Naive thymus-derived CD8-positive, alpha-beta T cell (primary cell): ENCODE measurements around the gene CALCOCO1. TPM values are rescaled to one million over a fixed set of nuclear protein-coding genes. Genes with fewer than 3 reads are reported as not detected.

ENCODE experiments used
- ATAC-seq, 2 donors: fragments of 150-1000 bp; cut with Tn5 transposase in 1 of 2; sonication (Bioruptor Pico), chemical (Tn5 transposase) in 1 of 2; 1 replicate in 1 of 2; 2 replicates in 1 of 2; pipeline ENCODE4 v1.10.0; 2021; ENCODE audit warnings: mild to moderate bottlenecking in 2 of 2, moderate library complexity in 2 of 2
- POLR2A ChIA-PET: fragments of 350-600 bp; sonication (Branson Sonifier 250); formaldehyde crosslinking; loops from one replicate; lab custom pipeline; 2021; ENCODE audit warnings: antibody characterized with exemption; lab: Charles Lee
- DNase-seq, 10 donors: peaks; one replicate each; pipeline versions ENCODE4 v3.0.0 to v3.0.0-alpha.2; 2020 to 2022
- H3K27ac Mint-ChIP-seq, 10 donors: one replicate each; pipeline ENCODE4 v1.8.0; 2020 to 2022; ENCODE audit warnings: mild to moderate bottlenecking in 10 of 10, mixed read lengths in 10 of 10, moderate library complexity in 4 of 10, inconsistent platforms in 1 of 10
- H3K27me3 Mint-ChIP-seq, 5 donors: one replicate each; pipeline ENCODE4 v1.8.0; 2021 to 2022; ENCODE audit warnings: mixed read lengths in 5 of 5
- H3K36me3 Mint-ChIP-seq, 3 donors: one replicate each; pipeline ENCODE4 v1.8.0; 2020 to 2022; ENCODE audit warnings: mixed read lengths in 3 of 3, mild to moderate bottlenecking in 2 of 3, inconsistent platforms in 1 of 3
- H3K4me1 Mint-ChIP-seq, 4 donors: one replicate each; pipeline ENCODE4 v1.8.0; 2021 to 2022; ENCODE audit warnings: mixed read lengths in 4 of 4
- H3K4me3 Mint-ChIP-seq, 10 donors: one replicate each; pipeline ENCODE4 v1.8.0; 2020 to 2022; ENCODE audit warnings: mild to moderate bottlenecking in 10 of 10, mixed read lengths in 10 of 10, moderate library complexity in 6 of 10, inconsistent platforms in 1 of 10
- H3K9me3 Mint-ChIP-seq, 9 donors: one replicate each; pipeline ENCODE4 v1.8.0; 2020 to 2022; ENCODE audit warnings: mixed read lengths in 9 of 9, mild to moderate bottlenecking in 3 of 9, inconsistent platforms in 1 of 9, moderate library complexity in 1 of 9
- polyA plus RNA-seq, 3 donors: library from polyadenylated mRNA; unstranded; fragments of 300-500 nt; fragmentation: Illumina TruSeq; gene quantifications; one replicate each; pipeline ENCODE4 v1.2.3, GENCODE V29; 2021
- total RNA-seq, 8 experiments: library from RNA in 2 of 8; stranded (reverse) in 2 of 8; gene quantifications; one replicate each; pipeline ENCODE4 v1.2.3 and lab custom pipeline; 2021 to 2026

CALCOCO1 gene
- total and polyA plus RNA-seq, 5 experiments from 2014 or later: 52.3 to 168 (median 55.5) TPM

DNA sequence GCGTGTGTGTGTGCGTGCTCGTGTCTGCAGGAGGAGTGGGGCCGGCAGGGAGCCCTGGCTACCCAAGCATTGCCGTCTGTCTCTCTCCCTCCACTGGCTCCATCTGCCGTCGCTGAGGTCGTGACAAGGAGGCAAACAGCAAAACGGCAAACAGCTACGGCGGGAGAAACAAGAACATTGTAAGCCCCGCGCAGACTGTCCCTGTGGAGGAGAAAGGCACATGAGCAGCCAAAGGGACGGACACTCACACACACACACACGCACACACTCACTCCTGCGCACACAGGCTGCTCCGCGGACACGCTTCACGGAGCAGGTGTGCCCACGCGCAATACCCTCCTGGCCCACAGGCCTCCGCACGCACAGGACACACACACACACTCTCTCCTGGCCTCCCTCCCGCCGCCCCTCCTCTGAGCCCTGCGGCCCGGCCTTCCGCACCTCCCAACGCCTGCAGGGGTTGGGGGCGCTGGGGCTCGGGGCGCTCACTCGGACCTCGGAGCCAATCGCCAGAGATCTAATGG lies 23.6 kb upstream of the CALCOCO1 start:
- peak overlapping the region in 3 of 10 donors; percentile 29 to 82 (median 40) for H3K27ac Mint-ChIP-seq
- DNase-seq (peak in 2 of 10 donors; percentile 25 to 30), ATAC-seq (peak; percentile 45 to 51)
- no peaks in the 10 kb centered on the region for H3K36me3 Mint-ChIP-seq
- peak overlapping the region in 1 of 10 donors; percentile 68 for H3K4me3 Mint-ChIP-seq
- peaks cover 4 to 19% (median 14%) of the 10 kb centered on the region in 4 donors for H3K4me1 Mint-ChIP-seq
- H3K27me3 Mint-ChIP-seq: peaks cover 0 to 19% (median 13%) of the 10 kb centered on the region in 5 donors
- POLR2A ChIA-PET: interaction anchor here (0.7 to 2.3 kb wide), 4 partner anchors 23 to 76 kb away, joined by 3 to 9 read pairs (median 4); partner anchors contain the start of genes ATP5MC2 and CALCOCO1
- H3K9me3 Mint-ChIP-seq: no peaks in the 10 kb centered on the region

- Mint-ChIP-seq H3K4me3 (no peak overlapping the region), H3K27me3 (peaks cover 0 to 25% (median 19%) of the 10 kb centered on the region in 5 donors), H3K36me3 (no peaks in the 10 kb centered on the region), H3K27ac (no peak overlapping the region), H3K4me1 (peaks cover 0 to 16% (median 12%) of the 10 kb centered on the region in 4 donors), H3K9me3 (no peaks in the 10 kb centered on the region)
- POLR2A ChIA-PET: interaction anchor here (0.7 to 2.3 kb wide), 2 partner anchors 22 to 52 kb away, joined by 3 to 9 read pairs; partner anchors contain the start of gene CALCOCO1
- ATAC-seq: no peak
- no peak for DNase-seq
Measured at GRCh38 chr12:53749986-53750811, 22.9 kb upstream of the CALCOCO1 start.

DNA sequence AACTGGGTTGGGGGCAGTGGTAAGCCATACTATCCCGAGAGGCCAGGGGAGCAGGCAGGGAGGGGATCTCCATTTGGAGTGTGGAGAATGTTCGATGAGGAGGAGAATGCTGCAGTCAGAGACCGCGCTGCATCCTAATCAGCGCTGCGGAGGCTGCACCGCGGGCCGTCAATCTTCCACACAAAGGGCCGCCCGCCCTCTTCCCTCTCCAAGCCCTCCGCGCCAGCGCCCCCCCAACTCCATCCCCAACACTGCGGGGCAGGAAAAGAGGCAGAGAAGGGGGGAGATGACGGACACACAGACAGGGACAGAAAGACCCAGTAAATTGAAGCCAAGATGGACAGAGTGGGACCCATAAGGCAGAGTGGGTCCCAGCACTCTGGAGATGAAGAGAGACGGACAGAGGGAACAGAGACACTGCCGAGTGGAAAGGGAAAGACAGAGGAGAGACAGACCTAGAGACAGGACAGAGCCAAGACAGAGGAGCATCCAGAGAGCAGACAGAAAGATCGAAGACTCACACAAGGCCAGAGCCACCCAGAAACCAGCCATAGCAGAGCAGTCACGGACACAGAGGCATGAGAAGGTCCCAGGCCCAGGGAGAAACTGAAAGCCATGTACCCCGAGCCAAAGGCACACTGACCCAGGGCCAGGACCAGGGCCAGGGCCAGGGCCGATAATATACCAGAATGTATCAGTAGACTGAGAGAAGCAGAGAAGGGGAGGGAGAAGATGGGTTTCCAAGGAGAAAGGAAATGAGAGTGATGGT lies 21.0 kb upstream of the CALCOCO1 start:
- Mint-ChIP-seq H3K9me3 (no peaks in the 10 kb centered on the region), H3K27me3 (peaks cover 0 to 42% (median 33%) of the 10 kb centered on the region in 5 donors), H3K27ac (no peak overlapping the region), H3K4me1 (peaks cover 7 to 19% (median 15%) of the 10 kb centered on the region in 4 donors), H3K36me3 (no peaks in the 10 kb centered on the region), H3K4me3 (peak overlapping the region in 3 of 10 donors; percentile 20 to 74 (median 71))
- POLR2A ChIA-PET: interaction anchor here (1.3 kb wide), 1 partner anchor 14 kb away, joined by 3 read pairs; no protein-coding TSS in a partner anchor
- ATAC-seq: no peak
- DNase-seq: no peak

GRCh38 chr12:53747095-53747494 lies 19.8 kb upstream of the CALCOCO1 start:
- Mint-ChIP-seq H3K4me1 (peaks cover 10 to 25% (median 15%) of the 10 kb centered on the region in 4 donors), H3K27ac (no peak overlapping the region), H3K4me3 (peak overlapping the region; percentile 11 to 79 (median 64)), H3K9me3 (no peaks in the 10 kb centered on the region), H3K36me3 (no peaks in the 10 kb centered on the region), H3K27me3 (peaks cover 0 to 52% (median 41%) of the 10 kb centered on the region in 5 donors)
- DNase-seq (no peak), ATAC-seq (no peak)
- POLR2A ChIA-PET: interaction anchor here (0.5 to 2.0 kb wide), 4 partner anchors 13 to 49 kb away, joined by 3 to 9 read pairs (median 4); partner anchors contain the start of gene CALCOCO1

DNA sequence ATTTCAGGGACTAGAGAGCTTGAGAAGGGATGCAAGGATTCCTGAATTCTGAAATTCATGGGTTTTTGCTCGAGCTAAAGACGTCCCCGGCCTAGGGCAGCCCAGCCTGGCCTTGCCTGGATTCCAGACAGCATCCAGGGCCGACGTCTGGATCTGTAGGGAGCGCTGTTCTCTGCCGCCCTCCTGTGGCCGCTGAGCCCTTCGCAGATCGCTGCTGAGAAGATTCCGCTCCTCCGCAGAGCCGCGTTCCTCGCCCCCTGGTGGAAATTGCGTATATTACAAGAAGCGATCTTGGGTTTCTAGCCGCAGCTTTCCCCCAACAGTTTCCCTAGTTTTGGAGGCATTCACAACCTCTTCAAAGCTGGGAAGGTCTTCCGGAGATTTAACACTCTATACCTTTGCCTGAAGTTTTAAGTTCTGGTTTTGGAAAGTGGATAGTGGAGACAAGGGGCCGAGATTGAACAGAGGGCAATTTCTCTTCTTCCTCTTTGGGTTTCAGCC lies 19.4 kb upstream of the CALCOCO1 start:
- Mint-ChIP-seq H3K36me3 (no peaks in the 10 kb centered on the region), H3K27me3 (peaks cover 0 to 57% (median 41%) of the 10 kb centered on the region in 5 donors), H3K4me1 (peaks cover 9 to 25% (median 14%) of the 10 kb centered on the region in 4 donors), H3K9me3 (no peaks in the 10 kb centered on the region), H3K27ac (no peak overlapping the region), H3K4me3 (peak overlapping the region; percentile 11 to 79 (median 64))
- DNase-seq: peak; percentile 76 to 91 (median 84)
- peak; percentile 73 to 74 for ATAC-seq
- POLR2A ChIA-PET: interaction anchor here (1.3 to 2.0 kb wide), 4 partner anchors 12 to 45 kb away, joined by 3 to 9 read pairs (median 5); partner anchors contain the start of gene CALCOCO1

DNA sequence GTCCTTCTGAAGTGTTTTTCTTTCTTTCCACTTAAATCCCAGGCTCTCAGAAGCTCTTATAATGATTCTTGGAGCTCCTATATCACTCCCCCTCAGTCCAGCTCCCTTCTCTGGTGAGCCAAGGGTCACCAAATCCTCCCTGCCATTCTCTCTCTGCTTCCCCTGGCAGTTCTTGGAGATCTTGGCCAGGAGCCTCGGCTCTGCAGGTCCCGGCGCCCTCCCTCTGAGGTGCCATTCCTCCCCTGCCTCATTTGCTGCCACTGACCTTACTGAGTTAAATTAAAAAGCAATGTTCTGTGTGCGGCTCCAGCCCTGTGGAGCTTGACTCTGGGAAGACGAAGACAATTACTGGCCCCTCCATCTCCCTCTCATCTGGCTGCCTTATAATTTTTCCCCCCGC lies 17.5 kb upstream of the CALCOCO1 start:
- POLR2A ChIA-PET: interaction anchor here (0.6 to 1.6 kb wide), 3 partner anchors 17 to 480 kb away, joined by 3 to 11 read pairs (median 4); no protein-coding TSS in a partner anchor
- no peak for ATAC-seq

DNA sequence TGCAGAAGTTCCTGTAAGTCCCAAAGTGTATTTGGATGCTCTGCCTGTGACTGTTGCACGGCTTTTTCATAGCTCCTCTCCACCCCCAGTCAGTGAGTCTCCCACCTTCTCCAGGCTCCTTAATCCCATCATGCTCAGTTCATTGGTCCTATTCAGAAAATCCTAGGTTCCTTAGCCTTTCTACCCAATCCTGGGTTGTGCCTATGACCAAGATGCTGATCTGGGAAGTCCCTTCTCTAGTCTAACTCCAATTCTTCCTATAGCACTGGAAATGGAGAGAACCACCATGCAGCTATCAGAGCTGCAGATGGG lies 16.8 kb upstream of the CALCOCO1 start:
- no peak overlapping the region for H3K27ac Mint-ChIP-seq
- no peaks in the 10 kb centered on the region for H3K36me3 Mint-ChIP-seq
- peaks cover 15 to 30% (median 18%) of the 10 kb centered on the region in 4 donors for H3K4me1 Mint-ChIP-seq
- no peak overlapping the region for H3K4me3 Mint-ChIP-seq
- POLR2A ChIA-PET: interaction anchor here (0.8 to 1.6 kb wide), 6 partner anchors 10 to 95 kb away, joined by 3 to 7 read pairs (median 4); partner anchors contain the start of gene CALCOCO1
- ATAC-seq (no peak), DNase-seq (no peak)
- no peaks in the 10 kb centered on the region for H3K9me3 Mint-ChIP-seq
- H3K27me3 Mint-ChIP-seq: peaks cover 5 to 65% (median 43%) of the 10 kb centered on the region in 5 donors

More for the DNA sequence above, 17.5 kb upstream of the CALCOCO1 start:
- peaks cover 0 to 60% (median 41%) of the 10 kb centered on the region in 5 donors for H3K27me3 Mint-ChIP-seq
- peak overlapping the region in 1 of 10 donors; percentile 7 for H3K4me3 Mint-ChIP-seq
- H3K27ac Mint-ChIP-seq: no peak overlapping the region
- no peak for DNase-seq
- peaks cover 9 to 25% (median 14%) of the 10 kb centered on the region in 4 donors for H3K4me1 Mint-ChIP-seq
- H3K36me3 Mint-ChIP-seq: no peaks in the 10 kb centered on the region
- H3K9me3 Mint-ChIP-seq: no peaks in the 10 kb centered on the region

GRCh38 chr12:53743266-53744129 lies 16.2 kb upstream of the CALCOCO1 start:
- Mint-ChIP-seq H3K36me3 (no peaks in the 10 kb centered on the region), H3K9me3 (no peaks in the 10 kb centered on the region), H3K27me3 (peaks cover 11 to 68% (median 49%) of the 10 kb centered on the region in 5 donors), H3K4me1 (peaks cover 19 to 35% (median 21%) of the 10 kb centered on the region in 4 donors), H3K4me3 (peak overlapping the region in 9 of 10 donors; percentile 58 to 78 (median 65)), H3K27ac (peak overlapping the region in 1 of 10 donors; percentile 39)
- DNase-seq (peak; percentile 25 to 81 (median 65)), ATAC-seq (peak; percentile 57 to 63)
- POLR2A ChIA-PET: interaction anchor here (0.5 to 1.6 kb wide), 6 partner anchors 10 to 95 kb away, joined by 3 to 7 read pairs (median 4); partner anchors contain the start of gene CALCOCO1

- Mint-ChIP-seq H3K27me3 (peaks cover 21 to 56% (median 38%) of the 10 kb centered on the region in 5 donors), H3K9me3 (no peaks in the 10 kb centered on the region), H3K36me3 (no peaks in the 10 kb centered on the region), H3K4me3 (peak overlapping the region in 1 of 10 donors; percentile 89), H3K4me1 (peaks cover 6 to 29% (median 22%) of the 10 kb centered on the region in 4 donors), H3K27ac (no peak overlapping the region)
- no peak for ATAC-seq
- POLR2A ChIA-PET: interaction anchor here (2.4 kb wide), 1 partner anchor 12 kb away, joined by 16 read pairs; the partner anchor contains the start of gene CALCOCO1
- DNase-seq: no peak
Measured at GRCh38 chr12:53740130-53740491, 12.9 kb upstream of the CALCOCO1 start.

- no peaks in the 10 kb centered on the region for H3K9me3 Mint-ChIP-seq
- ATAC-seq: peak; percentile 27 to 29
- H3K4me1 Mint-ChIP-seq: peaks cover 6 to 29% (median 22%) of the 10 kb centered on the region in 4 donors
- no peaks in the 10 kb centered on the region for H3K36me3 Mint-ChIP-seq
- H3K27me3 Mint-ChIP-seq: peaks cover 18 to 55% (median 38%) of the 10 kb centered on the region in 5 donors
- peak overlapping the region in 1 of 10 donors; percentile 37 for H3K27ac Mint-ChIP-seq
- H3K4me3 Mint-ChIP-seq: peak overlapping the region in 8 of 10 donors; percentile 67 to 91 (median 82)
- POLR2A ChIA-PET: interaction anchor here (0.6 to 2.4 kb wide), 4 partner anchors 9 to 63 kb away, joined by 4 to 16 read pairs (median 6); partner anchors contain the start of genes ATP5MC2 and CALCOCO1
- DNase-seq: peak in 1 of 10 donors; percentile 18
Measured at GRCh38 chr12:53739214-53740129, 12.2 kb upstream of the CALCOCO1 start.
